HAP-1 (cell line): Measurements from ENCODE around the gene EHBP1.

Experiments
- DNase-seq, 2 experiments: peaks; one replicate each; pipeline ENCODE4 v3.0.0-alpha.2; 2016 to 2020; ENCODE audit warnings: low spot score in 2 of 2
- H3K27me3 ChIP-seq: fragments of 250-450 bp; sonication (Bioruptor Pico); 2 replicates; pipeline ENCODE4 v1.5.1; 2020; ENCODE audit warnings: low read depth, mild to moderate bottlenecking, moderate library complexity
- H3K36me3 ChIP-seq: fragments of 250-450 bp; sonication (Bioruptor Pico); replicated peaks from 2 replicates; pipeline ENCODE4 v1.5.1; 2020; ENCODE audit warnings: mild to moderate bottlenecking
- H3K4me1 ChIP-seq: fragments of 250-450 bp; sonication (Bioruptor Pico); 2 replicates; pipeline ENCODE4 v1.5.1; 2020; ENCODE audit warnings: mild to moderate bottlenecking
- H3K4me3 ChIP-seq: fragments of 250-450 bp; sonication (Bioruptor Pico); 2 replicates; pipeline ENCODE4 v1.5.1; 2020; ENCODE audit warnings: mild to moderate bottlenecking, moderate library complexity
- H3K9me3 ChIP-seq: fragments of 250-450 bp; sonication (Bioruptor Pico); 2 replicates; pipeline ENCODE4 v1.5.1; 2020; ENCODE audit warnings: mild to moderate bottlenecking, moderate library complexity
- in situ Hi-C: fragments of 300-500 bp; cut with MboI; formaldehyde crosslinking; loops from 3 replicates; pipeline ENCODE4 v1.14.3; 2020; ENCODE audit warnings: low sequenced_read_pairs, inconsistent platforms, mixed read lengths

Gene EHBP1

DNA sequence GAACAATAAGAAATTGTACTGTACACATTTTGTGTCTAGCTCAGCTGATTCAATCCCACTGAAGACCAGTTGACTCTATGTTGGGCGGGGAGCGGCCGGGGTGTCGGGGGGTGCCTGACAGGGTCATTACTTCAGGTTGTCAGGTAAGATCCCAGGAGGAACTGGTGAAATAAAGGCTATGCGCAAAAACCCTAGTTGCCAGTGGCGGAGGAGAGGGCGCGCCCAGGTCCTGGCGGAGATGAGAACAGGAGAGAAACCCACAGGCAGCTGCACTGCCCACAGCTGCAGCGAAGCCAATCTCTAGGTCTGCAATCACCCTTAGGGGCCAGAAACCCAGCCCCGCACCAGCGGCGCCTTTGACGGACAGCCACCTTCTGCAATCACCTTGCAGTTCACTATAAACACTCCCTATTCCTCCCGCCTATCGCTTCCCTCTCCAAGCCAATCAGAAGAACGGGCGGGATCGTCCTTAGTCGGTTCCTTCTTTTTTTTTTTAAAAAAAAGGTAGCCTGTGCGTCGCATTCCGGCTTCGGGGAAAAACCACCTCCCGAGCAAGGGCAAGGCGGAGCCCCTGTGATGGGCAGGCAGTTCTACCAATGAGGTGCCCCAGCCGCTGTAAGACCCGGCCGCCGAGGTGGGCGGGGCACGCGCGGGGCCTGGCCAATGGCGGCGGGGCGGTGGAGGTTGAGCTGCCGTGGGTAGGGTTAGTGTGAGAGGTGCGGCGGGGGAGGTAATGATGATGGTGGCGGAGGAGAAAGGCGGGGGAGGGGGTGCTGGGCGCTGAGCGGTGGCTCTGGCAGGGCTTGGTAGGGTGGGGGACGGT, at the start of gene EHBP1:
Gene EHBP1, plus strand, starts transcription at position 707 of the 823 bp plus-strand sequence. CDS start 1,479 bp downstream, outside the sequence.
- H3K4me3 ChIP-seq, result peak within 1 kb of the TSS; percentile 67
- in situ Hi-C loops, result no loop called here
- H3K9me3 ChIP-seq, result no peaks in the 10 kb centered on the region
- no peaks in the 10 kb centered on the region for H3K27me3 ChIP-seq
- H3K36me3 ChIP-seq, result peaks cover 21% of the 10 kb centered on the region
- H3K4me1 ChIP-seq, result no peaks in the 10 kb centered on the region; the same call in 1 of the 2 replicates
- peak; percentile 98 to 99 for DNase-seq

DNA sequence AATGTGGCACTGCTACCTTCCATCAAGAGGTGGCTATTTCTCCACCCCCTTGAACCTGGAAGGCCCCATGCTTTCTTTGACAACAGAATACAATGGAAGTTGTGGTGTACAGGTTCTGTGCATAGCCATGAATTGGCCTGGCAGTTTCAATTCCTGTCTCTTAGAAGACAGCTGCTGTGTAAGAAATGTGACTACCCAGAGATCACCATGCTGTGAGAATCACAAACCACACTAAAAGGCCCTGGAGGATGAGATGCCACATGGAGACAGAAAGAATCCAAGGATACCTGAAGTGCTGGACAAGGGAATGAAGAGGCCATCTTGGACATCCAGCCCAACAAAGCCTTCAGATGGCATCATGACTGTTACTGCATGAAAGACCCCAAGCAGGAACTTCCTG, 47.7 kb upstream of the EHBP1 start:
- in situ Hi-C loops, result no loop called here

DNA sequence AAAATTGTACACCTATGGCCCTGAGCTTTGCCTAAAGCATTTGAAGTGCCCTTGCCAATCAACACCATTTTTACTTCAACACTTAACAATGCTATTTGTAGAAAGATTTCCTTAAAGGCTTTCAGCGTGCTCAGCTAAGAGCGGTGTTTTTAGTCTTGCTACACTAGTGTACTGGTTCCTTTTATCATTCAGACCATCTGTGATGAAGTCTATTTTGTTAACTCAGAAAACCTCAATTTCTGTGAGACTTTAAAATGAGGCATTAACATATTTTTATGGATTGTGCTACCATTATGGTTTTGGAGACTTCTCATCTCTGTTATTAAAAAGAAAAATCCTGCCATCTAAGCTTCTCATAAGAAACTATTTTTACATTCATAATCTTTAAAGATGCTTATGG, 46.6 kb upstream of the EHBP1 start:
- Histone ChIP-seq H3K36me3 (no peaks in the 10 kb centered on the region), H3K4me3 (no peak overlapping the region), H3K27me3 (no peaks in the 10 kb centered on the region), H3K4me1 (peaks cover 3% of the 10 kb centered on the region; the same call in 1 of the 2 replicates), H3K9me3 (no peaks in the 10 kb centered on the region)
- in situ Hi-C loops, result no loop called here
- no peak for DNase-seq

More for the DNA sequence above, 47.7 kb upstream of the EHBP1 start:
- H3K9me3 ChIP-seq, result no peaks in the 10 kb centered on the region
- H3K27me3 ChIP-seq, result no peaks in the 10 kb centered on the region
- no peak for DNase-seq
- H3K4me1 ChIP-seq, result peaks cover 3% of the 10 kb centered on the region; the same call in 1 of the 2 replicates
- no peaks in the 10 kb centered on the region for H3K36me3 ChIP-seq
- H3K4me3 ChIP-seq, result no peak overlapping the region

DNA sequence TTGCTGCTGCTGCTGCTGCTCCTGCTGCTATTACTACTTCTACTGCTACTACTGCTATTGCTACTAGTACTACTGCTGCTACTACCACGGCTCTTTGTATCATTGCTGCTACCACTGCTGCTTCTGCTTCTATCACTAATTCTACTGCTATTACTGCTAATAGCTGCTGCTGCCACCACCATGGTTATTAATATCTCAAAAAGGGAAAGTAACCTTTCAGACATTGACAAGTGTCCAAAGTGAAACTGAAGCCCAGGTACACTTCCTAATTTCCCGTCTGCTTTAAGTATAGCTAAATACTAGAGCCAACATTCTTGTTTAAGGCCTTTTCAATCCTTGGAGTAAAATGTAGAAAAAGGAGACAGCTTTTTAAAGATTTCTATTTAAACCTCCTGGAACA, 45.4 kb upstream of the EHBP1 start:
- no peaks in the 10 kb centered on the region for H3K36me3 ChIP-seq
- in situ Hi-C loops, result no loop called here
- no peaks in the 10 kb centered on the region for H3K9me3 ChIP-seq
- no peaks in the 10 kb centered on the region for H3K27me3 ChIP-seq
- no peak for DNase-seq
- H3K4me3 ChIP-seq, result no peak overlapping the region
- H3K4me1 ChIP-seq, result peaks cover 3% of the 10 kb centered on the region; the same call in 1 of the 2 replicates

DNA sequence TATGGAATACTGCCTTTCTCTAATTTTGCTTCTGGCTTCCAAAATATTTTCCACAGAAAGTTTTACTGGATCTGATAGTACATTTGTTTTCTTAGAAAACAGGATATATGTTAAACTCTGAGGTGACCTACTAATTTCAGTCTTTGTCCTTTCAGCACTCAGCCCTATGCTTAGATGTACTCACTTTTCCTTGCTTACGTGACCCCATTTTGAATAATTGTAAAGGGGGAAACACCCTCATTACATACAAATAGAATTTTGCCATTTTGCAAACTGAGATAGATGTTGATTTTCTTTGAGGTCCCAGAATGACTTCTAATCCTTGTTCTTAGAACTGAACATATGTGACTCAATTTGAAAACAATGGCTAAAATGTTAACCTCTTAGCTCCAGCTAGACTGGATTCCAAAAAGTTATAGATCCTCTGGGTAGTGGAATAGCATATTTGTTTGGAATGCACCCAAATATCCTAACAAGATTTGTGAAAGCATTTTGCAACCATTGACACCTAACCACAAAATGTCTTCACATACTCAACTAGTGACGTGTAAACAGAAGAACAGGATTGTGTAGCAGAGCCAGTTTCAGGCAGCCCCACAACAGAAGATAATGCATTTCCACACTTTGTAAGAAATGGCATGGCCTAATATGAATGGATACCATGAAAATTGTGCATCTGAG, 44.8 kb upstream of the EHBP1 start:
- H3K27me3 ChIP-seq, result no peaks in the 10 kb centered on the region
- H3K9me3 ChIP-seq, result no peaks in the 10 kb centered on the region
- peaks cover 3% of the 10 kb centered on the region; the same call in 1 of the 2 replicates for H3K4me1 ChIP-seq
- no peaks in the 10 kb centered on the region for H3K36me3 ChIP-seq
- H3K4me3 ChIP-seq, result no peak overlapping the region
- no peak for DNase-seq
- in situ Hi-C loops, result no loop called here

DNA sequence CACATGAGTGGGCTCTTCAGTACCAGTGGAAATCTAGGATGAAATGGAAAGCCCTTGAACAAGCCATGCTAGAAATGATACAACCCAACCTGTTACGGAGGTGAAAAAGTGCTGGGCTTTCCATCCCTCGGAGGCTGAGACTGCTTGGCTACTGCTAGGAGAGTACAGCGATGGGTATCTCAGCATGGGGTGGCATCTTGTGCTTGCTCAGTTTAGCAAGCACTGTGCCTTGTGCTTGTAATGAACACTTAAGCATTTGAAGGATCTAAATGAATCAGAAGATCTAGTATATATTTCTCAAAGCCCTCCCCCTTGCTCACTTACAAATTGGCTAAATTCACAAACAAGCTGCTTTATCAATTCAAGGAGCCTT, 44.3 kb upstream of the EHBP1 start:
- in situ Hi-C loops, result no loop called here

DNA sequence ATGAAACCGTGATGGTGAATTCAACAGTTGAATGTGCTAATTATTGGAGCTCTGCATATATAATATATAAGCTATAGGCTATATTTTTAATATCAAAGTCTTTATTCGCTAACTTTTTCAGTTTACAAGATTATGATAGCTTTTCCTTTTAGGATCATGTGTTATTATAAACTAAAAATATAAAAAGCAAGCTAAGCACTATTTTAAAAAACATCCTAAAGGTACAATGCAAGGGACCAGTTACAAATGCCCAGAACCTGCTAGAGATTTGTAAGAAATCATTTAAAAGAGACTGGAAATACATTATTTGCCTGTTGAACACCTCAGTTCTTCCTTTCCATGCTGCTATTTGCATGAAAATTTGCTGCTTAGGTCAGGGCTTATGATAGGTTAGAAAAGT, 43.4 kb upstream of the EHBP1 start:
- no peaks in the 10 kb centered on the region for H3K27me3 ChIP-seq
- H3K9me3 ChIP-seq, result no peaks in the 10 kb centered on the region
- H3K4me1 ChIP-seq, result peaks cover 6% of the 10 kb centered on the region
- in situ Hi-C loops, result no loop called here
- DNase-seq, result no peak
- H3K4me3 ChIP-seq, result no peak overlapping the region
- no peaks in the 10 kb centered on the region for H3K36me3 ChIP-seq

More for the DNA sequence above, 44.3 kb upstream of the EHBP1 start:
- DNase-seq, result no peak
- no peaks in the 10 kb centered on the region for H3K9me3 ChIP-seq
- H3K27me3 ChIP-seq, result no peaks in the 10 kb centered on the region
- H3K4me3 ChIP-seq, result no peak overlapping the region
- H3K36me3 ChIP-seq, result no peaks in the 10 kb centered on the region
- peaks cover 3% of the 10 kb centered on the region; the same call in 1 of the 2 replicates for H3K4me1 ChIP-seq

DNA sequence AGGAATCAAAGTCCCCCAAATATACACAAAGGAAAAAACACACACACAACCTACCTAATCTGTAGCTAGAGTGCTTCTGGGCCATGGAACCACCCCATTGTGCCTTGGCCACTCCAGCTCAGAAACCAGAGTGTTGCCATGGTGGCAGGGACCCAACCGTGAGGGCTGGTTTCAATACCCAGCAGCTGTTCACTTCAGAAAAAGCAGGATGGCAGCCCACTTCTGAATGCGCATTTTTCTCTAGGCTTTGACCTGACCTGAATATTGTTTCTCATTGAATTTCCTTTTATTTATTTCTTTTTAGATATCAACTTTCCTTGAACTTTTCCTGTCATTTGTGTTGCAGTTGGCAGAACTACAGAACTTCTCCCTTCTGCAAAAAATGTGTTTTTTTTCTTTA, 43.0 kb upstream of the EHBP1 start:
- Histone ChIP-seq H3K36me3 (no peaks in the 10 kb centered on the region), H3K4me3 (no peak overlapping the region), H3K9me3 (no peaks in the 10 kb centered on the region), H3K27me3 (no peaks in the 10 kb centered on the region), H3K4me1 (peaks cover 6% of the 10 kb centered on the region)
- in situ Hi-C loops, result no loop called here
- no peak for DNase-seq

DNA sequence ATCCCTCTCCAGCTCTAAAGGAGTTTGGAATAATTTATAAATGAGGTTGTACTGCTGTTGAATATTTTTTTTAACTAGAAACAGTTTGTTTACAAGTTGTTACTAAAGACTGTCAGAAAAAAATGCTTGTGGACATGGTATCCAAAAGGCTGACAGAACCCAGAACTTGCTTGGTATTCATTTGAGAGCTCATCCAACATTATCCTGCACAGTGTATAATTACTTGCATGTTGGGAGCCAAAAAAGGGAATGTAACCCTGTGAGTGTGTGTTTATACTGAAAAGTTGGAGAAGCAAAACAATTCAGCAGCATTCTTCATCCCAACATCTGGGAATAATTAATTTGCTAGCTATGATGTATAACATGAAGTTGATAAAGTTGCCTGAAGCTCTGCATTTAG, 42.1 kb upstream of the EHBP1 start:
- Histone ChIP-seq H3K4me3 (no peak overlapping the region), H3K27me3 (no peaks in the 10 kb centered on the region), H3K9me3 (no peaks in the 10 kb centered on the region), H3K36me3 (no peaks in the 10 kb centered on the region), H3K4me1 (peaks cover 6% of the 10 kb centered on the region)
- in situ Hi-C loops, result no loop called here
- DNase-seq, result no peak

DNA sequence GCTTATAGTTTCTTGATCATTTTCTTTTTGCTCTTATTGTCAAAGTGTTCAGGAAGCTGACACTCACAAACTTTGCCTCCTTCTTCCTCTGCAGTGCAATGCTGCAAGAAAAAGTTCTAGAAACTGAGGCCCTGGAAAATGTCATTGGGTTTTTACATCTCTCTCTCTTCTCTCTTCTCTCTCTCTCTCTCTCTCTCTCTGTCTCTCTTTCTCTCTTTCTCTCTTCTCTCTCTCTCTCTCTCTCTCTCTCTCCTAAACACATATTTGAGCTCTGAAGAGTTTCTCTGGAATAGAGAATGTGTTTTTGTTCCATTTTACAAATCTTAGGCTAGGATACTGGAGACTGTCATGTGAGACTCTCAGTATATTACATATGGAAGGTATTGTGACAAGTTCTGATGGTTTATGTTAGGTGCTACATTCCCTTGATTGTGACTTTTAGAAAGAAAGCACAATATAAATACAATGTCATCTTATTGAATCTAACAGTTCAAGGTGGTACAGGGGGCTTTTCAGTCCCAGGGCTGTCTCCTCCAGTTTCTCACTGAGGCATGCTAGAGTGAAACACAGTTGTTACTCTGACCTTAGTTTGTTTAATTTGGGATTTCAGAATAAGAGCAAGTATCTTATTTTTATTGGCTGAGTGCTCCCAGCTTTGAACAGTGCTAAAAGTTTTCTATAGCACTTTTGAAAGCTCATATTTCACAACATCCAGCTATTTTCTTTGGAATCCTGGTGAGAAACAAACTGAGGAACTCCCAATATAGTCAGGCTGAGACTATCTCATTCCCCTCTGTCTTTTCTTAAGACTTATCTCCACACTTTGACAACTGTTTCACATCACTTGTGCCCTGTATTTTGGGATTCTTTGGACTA, 41.4 kb upstream of the EHBP1 start:
- Histone ChIP-seq H3K4me3 (no peak overlapping the region), H3K27me3 (no peaks in the 10 kb centered on the region), H3K36me3 (no peaks in the 10 kb centered on the region), H3K9me3 (no peaks in the 10 kb centered on the region), H3K4me1 (peaks cover 3% of the 10 kb centered on the region)
- no peak for DNase-seq
- in situ Hi-C loops, result no loop called here

DNA sequence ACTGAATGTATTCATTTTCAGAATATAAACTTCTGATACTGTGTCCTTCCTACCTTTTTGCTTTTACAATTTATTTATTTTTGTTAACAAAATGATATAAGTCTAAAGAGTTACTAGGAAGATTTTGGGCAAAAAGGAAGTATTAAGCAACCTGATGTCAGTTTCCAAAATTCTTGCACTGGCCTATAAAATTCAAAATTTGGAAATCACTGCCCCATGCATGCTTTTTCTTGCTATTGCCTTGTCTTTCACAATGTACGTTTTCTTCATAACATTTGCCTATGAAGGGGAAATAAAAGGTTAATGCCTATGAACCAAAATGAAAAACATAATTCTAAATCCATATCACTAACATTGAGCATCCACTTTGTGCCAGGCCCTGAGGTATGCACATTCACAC, 40.1 kb upstream of the EHBP1 start:
- no peak overlapping the region for H3K4me3 ChIP-seq

DNA sequence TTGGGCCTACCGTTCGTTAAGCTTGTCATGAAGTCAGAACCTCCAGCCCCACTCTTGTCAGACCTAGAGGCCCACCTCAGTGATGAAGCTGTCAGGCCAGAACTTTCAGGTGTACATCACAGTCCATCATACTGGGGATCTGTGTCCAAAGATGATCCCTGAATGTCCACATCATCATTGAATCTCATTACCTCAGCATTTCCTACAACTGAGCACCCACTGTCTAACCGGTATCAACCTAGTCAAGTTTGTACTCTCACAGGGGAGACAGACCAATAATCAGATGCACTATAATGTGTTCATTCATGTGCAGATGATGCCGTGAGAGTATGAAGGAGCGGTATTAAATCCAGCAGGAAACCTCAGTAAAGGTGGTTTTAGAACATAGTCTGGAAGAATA, 36.3 kb upstream of the EHBP1 start:
- H3K36me3 ChIP-seq, result no peaks in the 10 kb centered on the region
- in situ Hi-C loops, result no loop called here
- H3K4me1 ChIP-seq, result peaks cover 14% of the 10 kb centered on the region
- no peak overlapping the region for H3K4me3 ChIP-seq
- H3K9me3 ChIP-seq, result no peaks in the 10 kb centered on the region
- DNase-seq, result no peak
- H3K27me3 ChIP-seq, result no peaks in the 10 kb centered on the region

More for the DNA sequence above, 40.1 kb upstream of the EHBP1 start:
- DNase-seq, result no peak
- Histone ChIP-seq H3K9me3 (no peaks in the 10 kb centered on the region), H3K27me3 (no peaks in the 10 kb centered on the region), H3K4me1 (peaks cover 3% of the 10 kb centered on the region), H3K36me3 (no peaks in the 10 kb centered on the region)
- in situ Hi-C loops, result no loop called here

DNA sequence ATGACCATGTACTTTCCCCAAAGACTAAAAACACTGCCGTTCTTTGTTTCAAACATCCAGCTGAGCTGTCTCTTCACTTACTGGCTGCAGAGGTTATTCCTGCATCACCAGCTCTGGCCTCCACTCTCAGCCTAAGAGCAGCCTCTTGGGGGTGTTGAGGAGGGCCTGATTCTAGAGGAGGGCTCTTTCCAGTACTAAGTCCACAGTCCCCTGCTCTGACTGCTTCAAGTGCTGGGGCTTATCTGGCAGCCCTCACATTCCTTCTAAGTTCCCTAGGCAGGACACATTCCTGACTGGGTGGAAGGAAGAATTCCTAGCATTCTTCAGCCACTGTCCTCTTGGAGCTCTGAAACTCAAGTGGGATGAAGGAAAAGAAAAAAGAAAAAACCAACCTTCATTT, 32.9 kb upstream of the EHBP1 start:
- H3K36me3 ChIP-seq, result no peaks in the 10 kb centered on the region
- no peak overlapping the region for H3K4me3 ChIP-seq
- in situ Hi-C loops, result no loop called here
- DNase-seq, result peak; percentile 55 to 63
- H3K9me3 ChIP-seq, result no peaks in the 10 kb centered on the region
- no peaks in the 10 kb centered on the region for H3K27me3 ChIP-seq
- H3K4me1 ChIP-seq, result peaks cover 26% of the 10 kb centered on the region
